Measurements from ENCODE around the gene ARPC1A. TPM values are rescaled to one million over a fixed set of nuclear protein-coding genes. Genes with fewer than 3 reads are reported as not detected.
"Not testable (repeated sequence)": the region's sequence is repeated elsewhere in the genome, so short reads cannot be mapped to it uniquely, and the experiment has no call there.

ARPC1A gene
- total RNA-seq, 1 donor from 2014 or later, result 51.6 TPM

GRCh38 chr7:99357701-99358490 is 32.2 kb downstream of the ARPC1A start:
- intact Hi-C loops (cut with micrococcal nuclease), result no loop called here
- CTCF ChIA-PET, result interaction anchor here (1.4 kb wide), 1 partner anchor 49 kb away, joined by 3 read pairs; no protein-coding TSS in a partner anchor
- H3K36me3 Mint-ChIP-seq (ENCODE audit: low read depth), result peaks cover 74% of the 10 kb centered on the region
- POLR2A ChIA-PET, result interaction anchor here (0.7 kb wide), 1 partner anchor 27 kb away, joined by 6 read pairs; no protein-coding TSS in a partner anchor
- DNase-seq (no peak), ATAC-seq (ENCODE audit: low read depth) (no peak)
- H3K4me3 Mint-ChIP-seq, result no peak overlapping the region
- no peaks in the 10 kb centered on the region for H3K27me3 Mint-ChIP-seq
- H3K9me3 Mint-ChIP-seq, result no peaks in the 10 kb centered on the region
- TF ChIP-seq CTCF (IDR thresholded peaks at IDR 0.05), result no peak
- H3K27ac Mint-ChIP-seq, result peak overlapping the region; percentile 14
- H3K4me1 Mint-ChIP-seq, result no peaks in the 10 kb centered on the region

- CTCF ChIA-PET, result interaction anchor here (1.4 kb wide), 1 partner anchor 48 kb away, joined by 3 read pairs; no protein-coding TSS in a partner anchor
Observed at GRCh38 chr7:99358521-99358920, 32.8 kb downstream of the ARPC1A start.

GRCh38 chr7:99359465-99360154 is 33.9 kb downstream of the ARPC1A start:
- Mint-ChIP-seq H3K36me3 (ENCODE audit: low read depth) (peaks cover 82% of the 10 kb centered on the region), H3K4me3 (no peak overlapping the region), H3K27me3 (no peaks in the 10 kb centered on the region), H3K27ac (no peak overlapping the region), H3K9me3 (no peaks in the 10 kb centered on the region), H3K4me1 (no peaks in the 10 kb centered on the region)
- no peak for ATAC-seq (ENCODE audit: low read depth)
- intact Hi-C loops (cut with micrococcal nuclease), result no loop called here
- ChIA-PET CTCF (no interaction called here), POLR2A (no interaction called here)
- no peak for TF ChIP-seq CTCF (IDR thresholded peaks at IDR 0.05)
- DNase-seq, result no peak

More at GRCh38 chr7:99358521-99358920, 32.8 kb downstream of the ARPC1A start:
- H3K27ac Mint-ChIP-seq; DNase-seq; H3K4me3 Mint-ChIP-seq; H3K27me3 Mint-ChIP-seq; ATAC-seq (ENCODE audit: low read depth); intact Hi-C loops (cut with micrococcal nuclease); H3K9me3 Mint-ChIP-seq; H3K4me1 Mint-ChIP-seq: not testable (repeated sequence)
- POLR2A ChIA-PET, result interaction anchor here (0.7 kb wide), 1 partner anchor 28 kb away, joined by 6 read pairs; no protein-coding TSS in a partner anchor
- H3K36me3 Mint-ChIP-seq (ENCODE audit: low read depth), result peaks cover 78% of the 10 kb centered on the region

GRCh38 chr7:99362801-99363200 is 37.1 kb downstream of the ARPC1A start:
- POLR2A ChIA-PET, result interaction anchor here (0.7 kb wide), 3 partner anchors 13 to 27 kb away, joined by 5 to 7 read pairs (median 5); no protein-coding TSS in a partner anchor
- Mint-ChIP-seq H3K27ac (no peak overlapping the region), H3K27me3 (no peaks in the 10 kb centered on the region), H3K36me3 (ENCODE audit: low read depth) (peaks cover 80% of the 10 kb centered on the region), H3K4me1 (no peaks in the 10 kb centered on the region), H3K9me3 (no peaks in the 10 kb centered on the region), H3K4me3 (no peak overlapping the region)
- intact Hi-C loops (cut with micrococcal nuclease), result no loop called here
- no peak for TF ChIP-seq CTCF (IDR thresholded peaks at IDR 0.05)
- DNase-seq (no peak), ATAC-seq (ENCODE audit: low read depth) (no peak)
- CTCF ChIA-PET, result interaction anchor here (0.6 to 1.4 kb wide), 2 partner anchors 53 to 97 kb away, joined by 4 to 5 read pairs; no protein-coding TSS in a partner anchor

- ChIA-PET CTCF (interaction anchor here (0.6 kb wide), 1 partner anchor 97 kb away, joined by 4 read pairs; no protein-coding TSS in a partner anchor), POLR2A (interaction anchor here (0.7 kb wide), 3 partner anchors 13 to 28 kb away, joined by 5 to 7 read pairs (median 5); no protein-coding TSS in a partner anchor)
- ATAC-seq (ENCODE audit: low read depth) (no peak), DNase-seq (no peak)
- Mint-ChIP-seq H3K4me1 (no peaks in the 10 kb centered on the region), H3K4me3 (no peak overlapping the region), H3K9me3 (no peaks in the 10 kb centered on the region), H3K27ac (no peak overlapping the region), H3K36me3 (ENCODE audit: low read depth) (peaks cover 75% of the 10 kb centered on the region), H3K27me3 (no peaks in the 10 kb centered on the region)
- no peak for TF ChIP-seq CTCF (IDR thresholded peaks at IDR 0.05)
- intact Hi-C loops (cut with micrococcal nuclease), result no loop called here
Observed at GRCh38 chr7:99363286-99363685, 37.6 kb downstream of the ARPC1A start.

All from activated B cell treated with CpG ODN at 0.5 μM for 24 hours (primary cell).